SU-DHL-6 (cell line): ENCODE data around the gene AURKB.
A peak's percentile ranks its signal among the peaks of the same experiment; 100 is the strongest.

Experiments used
- H2AFZ ChIP-seq: fragments of 200-600 bp; sonication (generic); 2 replicates; pipeline ENCODE4 v1.6.1; 2014; ENCODE audit warnings: low read depth, mild to moderate bottlenecking, moderate library complexity, mixed read lengths, antibody characterized with exemption, low read length; ENCODE audit not compliant: severe bottlenecking
- H3F3A ChIP-seq: fragments of 200-600 bp; shearing (Covaris generic); 2 replicates; pipeline ENCODE4 v1.6.0; 2016; ENCODE audit warnings: antibody characterized with exemption, mild to moderate bottlenecking; ENCODE audit not compliant: insufficient read depth
- H3K27ac ChIP-seq: fragments of 200-600 bp; sonication (generic); 2 replicates; pipeline ENCODE4 v1.5.1; 2016; ENCODE audit warnings: low read depth, mild to moderate bottlenecking, low read length, moderate library complexity, mixed read lengths
- H3K27me3 ChIP-seq: fragments of 200-600 bp; sonication (generic), shearing (Covaris generic); 2 replicates; pipeline ENCODE4 v1.6.0; 2014; ENCODE audit warnings: mild to moderate bottlenecking, low read length
- H3K36me3 ChIP-seq: fragments of 200-600 bp; sonication (generic); 2 replicates; pipeline ENCODE4 v1.6.1; 2014; ENCODE audit warnings: mild to moderate bottlenecking, low read length, mixed read lengths
- H3K4me2 ChIP-seq: fragments of 300-600, 200-600 bp; shearing (Covaris generic), sonication (generic); 2 replicates; pipeline ENCODE4 v1.6.0; 2014; ENCODE audit warnings: low read length, low read depth, mild to moderate bottlenecking; ENCODE audit not compliant: poor library complexity, severe bottlenecking
- H3K4me3 ChIP-seq: fragments of 200-600 bp; sonication (generic); 2 replicates; pipeline ENCODE4 v1.5.1; 2014; ENCODE audit warnings: antibody characterized with exemption, low read length, mild to moderate bottlenecking, mixed read lengths; ENCODE audit not compliant: insufficient read depth, poor library complexity, severe bottlenecking
- H3K79me2 ChIP-seq: fragments of 200-600 bp; sonication (generic); 2 replicates; pipeline ENCODE4 v1.6.1; 2014; ENCODE audit warnings: mild to moderate bottlenecking, low read length, moderate library complexity; ENCODE audit not compliant: insufficient read depth
- H3K9ac ChIP-seq: fragments of 200-600 bp; sonication (generic); 2 replicates; pipeline ENCODE4 v1.7.0; 2014; ENCODE audit warnings: mild to moderate bottlenecking, low read length
- H3K9me2 ChIP-seq: fragments of 200-600 bp; sonication (generic); replicated peaks from 2 replicates; pipeline ENCODE4 v1.6.1; 2014; ENCODE audit warnings: low read length; ENCODE audit not compliant: insufficient read depth
- H3K9me3 ChIP-seq: fragments of 200-600 bp; sonication (generic); 2 replicates; pipeline ENCODE4 v1.6.1; 2014; ENCODE audit warnings: low read length, mixed read lengths; ENCODE audit not compliant: insufficient read depth
- H4K20me1 ChIP-seq: fragments of 200-600 bp; sonication (generic); 2 replicates; pipeline ENCODE4 v1.6.1; 2014; ENCODE audit warnings: low read depth, mild to moderate bottlenecking, antibody characterized with exemption, low read length, moderate library complexity, mixed read lengths
- CTCF ChIP-seq: fragments of 200-600 bp; sonication (generic); IDR thresholded peaks from one replicate; pipeline ENCODE4 v1.5.1; 2017; ENCODE audit warnings: antibody characterized with exemption, mild to moderate bottlenecking, low read length, moderate library complexity; ENCODE audit not compliant: insufficient read depth, poor library complexity, severe bottlenecking
- EZH2phosphoT487 ChIP-seq: fragments of 200-600 bp; sonication (generic), shearing (Covaris generic); conservative IDR thresholded peaks from 2 replicates; pipeline ENCODE4 v1.6.1; 2018; ENCODE audit warnings: mild to moderate bottlenecking, antibody characterized with exemption, low read length, moderate library complexity, mixed read lengths

Gene AURKB

GRCh38 chr17:8166731-8167130, 43.6 kb downstream of the AURKB start:
- Histone ChIP-seq H2AFZ (no peak overlapping the region), H3K27ac (no peak overlapping the region), H3K9me2 (no peaks in the 10 kb centered on the region), H3K4me3 (no peak overlapping the region), H3F3A (peaks cover 13% of the 10 kb centered on the region), H3K36me3 (no peaks in the 10 kb centered on the region), H3K9ac (no peak overlapping the region), H3K79me2 (peaks cover 10% of the 10 kb centered on the region), H3K4me2 (no peak overlapping the region), H3K27me3 (no peaks in the 10 kb centered on the region), H3K9me3 (no peaks in the 10 kb centered on the region), H4K20me1 (no peaks in the 10 kb centered on the region)
- TF ChIP-seq EZH2phosphoT487 (no peak), CTCF (no peak)

GRCh38 chr17:8164815-8165131, 45.6 kb downstream of the AURKB start:
- H3K79me2 ChIP-seq, result peaks cover 13% of the 10 kb centered on the region
- H2AFZ ChIP-seq, result no peak overlapping the region
- H3K27ac ChIP-seq, result no peak overlapping the region

GRCh38 chr17:8163978-8164814, 46.2 kb downstream of the AURKB start:
- H4K20me1 ChIP-seq, result no peaks in the 10 kb centered on the region
- no peak overlapping the region for H3K27ac ChIP-seq
- peak overlapping the region; percentile 58 for H3K4me2 ChIP-seq

More at GRCh38 chr17:8164815-8165131, 45.6 kb downstream of the AURKB start:
- TF ChIP-seq EZH2phosphoT487 (no peak), CTCF (no peak)
- H3K9ac ChIP-seq, result no peak overlapping the region
- H3K36me3 ChIP-seq, result no peaks in the 10 kb centered on the region
- no peaks in the 10 kb centered on the region for H4K20me1 ChIP-seq
- no peaks in the 10 kb centered on the region for H3K27me3 ChIP-seq
- H3K4me2 ChIP-seq, result no peak overlapping the region
- H3K9me3 ChIP-seq, result no peaks in the 10 kb centered on the region
- no peak overlapping the region for H3K4me3 ChIP-seq
- peaks cover 20% of the 10 kb centered on the region for H3F3A ChIP-seq
- H3K9me2 ChIP-seq, result no peaks in the 10 kb centered on the region

More at GRCh38 chr17:8163978-8164814, 46.2 kb downstream of the AURKB start:
- no peak overlapping the region for H3K4me3 ChIP-seq
- H3K36me3 ChIP-seq, result no peaks in the 10 kb centered on the region
- no peaks in the 10 kb centered on the region for H3K27me3 ChIP-seq
- no peak for TF ChIP-seq EZH2phosphoT487
- TF ChIP-seq CTCF, result no peak
- H3K9ac ChIP-seq, result peak overlapping the region; percentile 99
- peaks cover 13% of the 10 kb centered on the region for H3K79me2 ChIP-seq
- H3F3A ChIP-seq, result peaks cover 20% of the 10 kb centered on the region
- peak overlapping the region; percentile 87 for H2AFZ ChIP-seq
- no peaks in the 10 kb centered on the region for H3K9me2 ChIP-seq
- H3K9me3 ChIP-seq, result no peaks in the 10 kb centered on the region
